ENCODE data around the gene TSHZ2.

TSHZ2 gene

DNA sequence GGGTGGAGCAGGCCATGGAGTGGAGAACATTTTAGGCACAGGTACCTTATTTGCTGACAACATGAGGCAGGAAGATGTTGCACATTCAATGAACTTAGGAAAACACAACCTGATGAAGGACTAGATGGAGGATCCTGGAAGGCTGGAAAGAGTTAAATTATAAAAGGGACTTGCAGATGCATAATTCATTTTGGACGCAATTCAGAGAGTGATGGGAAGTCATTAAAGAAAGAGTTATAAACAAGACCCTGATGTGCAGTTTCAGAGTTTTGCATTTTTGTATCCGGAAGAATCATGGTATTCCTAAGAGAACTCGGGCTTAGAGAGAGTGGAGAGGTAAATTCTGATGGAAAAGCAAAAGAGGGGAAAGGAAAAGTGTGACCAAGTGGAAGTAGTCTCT lies 104.5 kb downstream of the TSHZ2 start:
- H3K4me3 ChIP-seq (ENCODE audit: low read length): no peak overlapping the region
- no peaks in the 10 kb centered on the region for H3K27me3 ChIP-seq (ENCODE audit: low read depth, low read length)
- H3K27ac ChIP-seq (ENCODE audit: low read length): no peak overlapping the region
- no peaks in the 10 kb centered on the region for H3K36me3 ChIP-seq (replicated peaks; ENCODE audit: low read depth, low read length)
- no peaks in the 10 kb centered on the region for H4K20me1 ChIP-seq (ENCODE audit: insufficient read depth, low read length)
- H3K9ac ChIP-seq (ENCODE audit: low read length): no peak overlapping the region
- no peak overlapping the region for H3K4me2 ChIP-seq (ENCODE audit: low read length)
- no peaks in the 10 kb centered on the region for H3K4me1 ChIP-seq (ENCODE audit: low read length)
- TF ChIP-seq, protein P1, sequence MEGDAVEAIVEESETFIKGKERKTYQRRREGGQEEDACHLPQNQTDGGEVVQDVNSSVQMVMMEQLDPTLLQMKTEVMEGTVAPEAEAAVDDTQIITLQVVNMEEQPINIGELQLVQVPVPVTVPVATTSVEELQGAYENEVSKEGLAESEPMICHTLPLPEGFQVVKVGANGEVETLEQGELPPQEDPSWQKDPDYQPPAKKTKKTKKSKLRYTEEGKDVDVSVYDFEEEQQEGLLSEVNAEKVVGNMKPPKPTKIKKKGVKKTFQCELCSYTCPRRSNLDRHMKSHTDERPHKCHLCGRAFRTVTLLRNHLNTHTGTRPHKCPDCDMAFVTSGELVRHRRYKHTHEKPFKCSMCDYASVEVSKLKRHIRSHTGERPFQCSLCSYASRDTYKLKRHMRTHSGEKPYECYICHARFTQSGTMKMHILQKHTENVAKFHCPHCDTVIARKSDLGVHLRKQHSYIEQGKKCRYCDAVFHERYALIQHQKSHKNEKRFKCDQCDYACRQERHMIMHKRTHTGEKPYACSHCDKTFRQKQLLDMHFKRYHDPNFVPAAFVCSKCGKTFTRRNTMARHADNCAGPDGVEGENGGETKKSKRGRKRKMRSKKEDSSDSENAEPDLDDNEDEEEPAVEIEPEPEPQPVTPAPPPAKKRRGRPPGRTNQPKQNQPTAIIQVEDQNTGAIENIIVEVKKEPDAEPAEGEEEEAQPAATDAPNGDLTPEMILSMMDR (IDR thresholded peaks at IDR 0.05; ENCODE audit: low read depth, low read length): no peak
- H2AFZ ChIP-seq (ENCODE audit: low read depth, low read length): no peak overlapping the region
- no peaks in the 10 kb centered on the region for H3K9me3 ChIP-seq (ENCODE audit: insufficient read depth, low read length)
- H3K79me2 ChIP-seq (ENCODE audit: low read length): no peaks in the 10 kb centered on the region

DNA sequence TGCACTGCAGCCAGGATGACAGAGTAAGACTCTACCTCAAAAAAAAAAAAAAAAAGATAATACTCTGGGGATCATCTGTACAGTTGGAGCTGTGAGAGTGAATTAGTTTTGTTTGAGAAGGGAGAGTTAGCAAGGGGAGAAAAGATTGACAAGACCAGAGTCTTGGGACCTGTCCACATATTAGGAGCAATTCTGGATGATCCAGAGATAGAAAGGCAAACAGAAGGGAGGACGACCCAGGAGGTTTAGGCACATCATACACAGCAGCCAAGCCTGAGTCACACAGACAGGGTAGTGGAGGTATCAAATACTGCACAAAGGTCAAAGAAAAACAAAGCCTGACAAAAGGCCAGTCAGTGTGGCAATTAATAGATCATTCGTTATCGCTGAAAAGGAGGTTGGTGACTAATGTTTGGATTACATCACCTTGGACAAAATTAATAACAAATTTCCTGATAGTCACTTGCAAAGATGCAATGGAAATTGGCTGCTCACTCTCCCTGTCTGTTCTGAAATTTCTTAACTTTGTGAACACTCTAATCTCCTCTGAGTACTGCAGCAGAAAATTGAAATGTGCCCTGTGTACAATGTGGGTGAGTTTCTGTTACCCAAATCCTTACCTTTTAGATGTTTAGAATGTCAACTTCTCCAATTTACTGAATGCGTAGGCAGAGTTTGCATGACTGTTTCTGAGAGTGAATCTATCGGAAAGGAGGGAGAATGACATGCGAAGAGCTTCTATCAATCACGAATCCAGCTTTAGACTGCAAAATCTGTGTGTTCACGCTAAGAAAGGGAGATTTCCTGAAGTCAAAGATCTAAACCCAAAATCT lies 105.4 kb downstream of the TSHZ2 start:
- Histone ChIP-seq H3K27ac (ENCODE audit: low read length) (no peak overlapping the region), H3K4me1 (ENCODE audit: low read length) (no peaks in the 10 kb centered on the region), H3K36me3 (replicated peaks; ENCODE audit: low read depth, low read length) (no peaks in the 10 kb centered on the region), H3K79me2 (ENCODE audit: low read length) (no peaks in the 10 kb centered on the region), H4K20me1 (ENCODE audit: insufficient read depth, low read length) (no peaks in the 10 kb centered on the region), H3K4me2 (ENCODE audit: low read length) (no peak overlapping the region), H3K9ac (ENCODE audit: low read length) (no peak overlapping the region), H3K27me3 (ENCODE audit: low read depth, low read length) (no peaks in the 10 kb centered on the region), H3K4me3 (ENCODE audit: low read length) (no peak overlapping the region), H3K9me3 (ENCODE audit: insufficient read depth, low read length) (no peaks in the 10 kb centered on the region), H2AFZ (ENCODE audit: low read depth, low read length) (no peak overlapping the region)
- no peak for TF ChIP-seq EZH2phosphoT487 (IDR thresholded peaks at IDR 0.05; ENCODE audit: low read depth)
- TF ChIP-seq, protein P1 (IDR thresholded peaks at IDR 0.05; ENCODE audit: low read depth, low read length): no peak

DNA sequence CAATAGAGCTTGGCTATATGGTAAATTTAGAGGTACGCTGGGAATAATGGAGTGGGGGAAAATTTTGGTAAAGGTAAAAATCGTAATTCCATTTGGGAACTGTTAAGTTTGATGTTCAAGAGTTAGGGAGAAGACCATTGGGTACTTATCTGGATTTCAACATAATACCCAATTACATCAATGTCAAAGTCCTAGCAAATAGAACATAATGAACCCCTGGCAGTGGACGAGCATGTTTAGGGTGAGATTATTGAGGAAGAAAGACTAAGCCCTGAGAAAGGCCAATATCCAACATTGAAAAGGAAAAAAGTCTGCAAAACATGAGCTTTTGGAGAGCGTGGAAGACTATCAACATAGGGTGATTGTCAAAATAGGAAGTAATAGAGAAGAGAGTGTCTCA lies 106.6 kb downstream of the TSHZ2 start:
- H3K36me3 ChIP-seq (replicated peaks; ENCODE audit: low read depth, low read length): no peaks in the 10 kb centered on the region
- H3K79me2 ChIP-seq (ENCODE audit: low read length): no peaks in the 10 kb centered on the region
- no peak overlapping the region for H3K4me3 ChIP-seq (ENCODE audit: low read length)
- H3K4me2 ChIP-seq (ENCODE audit: low read length): no peak overlapping the region
- no peaks in the 10 kb centered on the region for H3K4me1 ChIP-seq (ENCODE audit: low read length)
- H2AFZ ChIP-seq (ENCODE audit: low read depth, low read length): no peak overlapping the region
- H3K9me3 ChIP-seq (ENCODE audit: insufficient read depth, low read length): no peaks in the 10 kb centered on the region
- no peak for TF ChIP-seq EZH2phosphoT487 (IDR thresholded peaks at IDR 0.05; ENCODE audit: low read depth)
- TF ChIP-seq, protein P1 (IDR thresholded peaks at IDR 0.05; ENCODE audit: low read depth, low read length): no peak
- no peaks in the 10 kb centered on the region for H3K27me3 ChIP-seq (ENCODE audit: low read depth, low read length)
- H3K9ac ChIP-seq (ENCODE audit: low read length): no peak overlapping the region
- no peaks in the 10 kb centered on the region for H4K20me1 ChIP-seq (ENCODE audit: insufficient read depth, low read length)
- no peak overlapping the region for H3K27ac ChIP-seq (ENCODE audit: low read length)

DNA sequence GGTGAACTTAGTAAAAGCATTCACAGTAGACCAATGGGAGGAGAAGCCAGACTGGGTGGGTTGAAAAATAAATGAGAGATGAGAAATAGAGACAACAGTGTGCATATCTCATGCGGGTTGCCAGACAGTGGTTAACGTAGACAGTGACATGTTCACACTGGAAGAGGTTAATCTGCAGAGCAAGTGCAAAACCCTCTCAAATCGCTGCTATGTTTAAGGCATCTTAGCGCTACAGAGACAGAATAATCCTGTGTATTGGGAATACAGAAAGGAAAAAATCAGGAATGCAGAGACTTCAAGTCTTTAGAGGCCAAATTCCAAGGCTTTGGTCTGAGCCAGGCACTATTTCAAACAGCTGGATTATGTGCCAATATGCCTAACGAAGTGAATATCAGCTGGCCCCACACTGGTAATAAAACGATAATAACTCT lies 107.1 kb downstream of the TSHZ2 start:
- no peak overlapping the region for H3K4me2 ChIP-seq (ENCODE audit: low read length)
- H3K36me3 ChIP-seq (replicated peaks; ENCODE audit: low read depth, low read length): no peaks in the 10 kb centered on the region
- no peaks in the 10 kb centered on the region for H3K9me3 ChIP-seq (ENCODE audit: insufficient read depth, low read length)
- H3K9ac ChIP-seq (ENCODE audit: low read length): no peak overlapping the region
- no peaks in the 10 kb centered on the region for H3K4me1 ChIP-seq (ENCODE audit: low read length)
- H3K27ac ChIP-seq (ENCODE audit: low read length): no peak overlapping the region
- no peak overlapping the region for H3K4me3 ChIP-seq (ENCODE audit: low read length)
- H4K20me1 ChIP-seq (ENCODE audit: insufficient read depth, low read length): no peaks in the 10 kb centered on the region
- H3K27me3 ChIP-seq (ENCODE audit: low read depth, low read length): no peaks in the 10 kb centered on the region
- no peak overlapping the region for H2AFZ ChIP-seq (ENCODE audit: low read depth, low read length)
- H3K79me2 ChIP-seq (ENCODE audit: low read length): no peaks in the 10 kb centered on the region
- TF ChIP-seq EZH2phosphoT487 (IDR thresholded peaks at IDR 0.05; ENCODE audit: low read depth): no peak
- TF ChIP-seq, protein P1 (IDR thresholded peaks at IDR 0.05; ENCODE audit: low read depth, low read length): no peak
